Gastrocnemius medialis (tissue), 4 donors: ENCODE results near the gene GNB3. TPM values are rescaled to one million over a fixed set of nuclear protein-coding genes. Genes with fewer than 3 reads are reported as not detected.
A peak's percentile ranks its signal among the peaks of the same experiment; 100 is the strongest.

ENCODE experiments used
- ATAC-seq, 2 donors: fragments of 150-250 bp; one replicate each; pipeline ENCODE4 v1.9.1; 2016
- DNase-seq, 2 donors: peaks; one replicate each; pipeline ENCODE4 v3.0.0-alpha.2; 2019
- H3K27ac ChIP-seq, 4 donors: fragments of 200-600 bp; sonication (generic); 1 replicate in 1 of 4; 2 replicates in 3 of 4; pipeline ENCODE4 v1.5.1; 2016 to 2018; ENCODE audit warnings: mild to moderate bottlenecking in 2 of 4, moderate library complexity in 1 of 4
- H3K27me3 ChIP-seq, 3 donors: fragments of 200-600 bp; sonication (generic) in 2 of 3; 1 replicate in 1 of 3; 2 replicates in 2 of 3; pipeline versions ENCODE4 v1.5.1 to v1.6.0; 2016 to 2019; ENCODE audit warnings: mild to moderate bottlenecking in 1 of 3, moderate library complexity in 1 of 3
- H3K36me3 ChIP-seq, 2 donors: fragments of 200-600 bp; sonication (generic) in 1 of 2; one replicate each; pipeline ENCODE4 v1.5.1; 2017 to 2018
- H3K4me1 ChIP-seq, 2 donors: fragments of 200-600 bp; sonication (generic) in 1 of 2; one replicate each; pipeline ENCODE4 v1.5.1; 2016 to 2017; ENCODE audit warnings: mild to moderate bottlenecking in 2 of 2
- H3K4me3 ChIP-seq, 4 donors: fragments of 200-600 bp; sonication (generic) in 3 of 4; 1 replicate in 1 of 4; 2 replicates in 3 of 4; pipeline ENCODE4 v1.5.1; 2016 to 2019; ENCODE audit warnings: mild to moderate bottlenecking in 2 of 4
- H3K9me3 ChIP-seq, 3 donors: fragments of 200-600 bp; sonication (generic) in 2 of 3; 1 replicate in 1 of 3; 2 replicates in 2 of 3; pipeline ENCODE4 v1.5.1; 2016 to 2019
- CTCF ChIP-seq, 5 experiments: fragments of 450-650 bp in 3 of 5; fragments of 200-600 bp in 2 of 5; sonication (generic) in 2 of 5; IDR thresholded peaks in 4 of 5; conservative IDR thresholded peaks in 1 of 5; 1 replicate in 4 of 5; 2 replicates in 1 of 5; pipeline ENCODE4 v1.5.1; 2016 to 2019; ENCODE audit warnings: antibody characterized with exemption in 5 of 5, mild to moderate bottlenecking in 3 of 5, moderate library complexity in 3 of 5
- POLR2A ChIP-seq, 2 donors: fragments of 450-650 bp; IDR thresholded peaks; one replicate each; pipeline ENCODE4 v1.6.1; 2017; ENCODE audit warnings: antibody characterized with exemption in 2 of 2, mild to moderate bottlenecking in 2 of 2, moderate library complexity in 2 of 2
- in situ Hi-C, 4 donors: fragments of 200-750 bp; cut with MboI; loops; one replicate each; pipeline versions ENCODE4 v1.15.0 to v1.8.0; 2017; ENCODE audit warnings: low sequenced_read_pairs in 4 of 4
- intact Hi-C: fragments of 100-400 bp; cut with DNase I; formaldehyde crosslinking; loops from one replicate; pipeline ENCODE4 v1.15.1; 2023; ENCODE audit warnings: low total_unique reads
- total RNA-seq, 4 donors: library from RNA; depleted of rRNA; stranded (reverse); fragments of >200 nt; gene quantifications; one replicate each; pipeline versions ENCODE4 v1.1.0 to v1.2.3, GENCODE V29; 2016

Gene GNB3
- total RNA-seq = not detected

DNA sequence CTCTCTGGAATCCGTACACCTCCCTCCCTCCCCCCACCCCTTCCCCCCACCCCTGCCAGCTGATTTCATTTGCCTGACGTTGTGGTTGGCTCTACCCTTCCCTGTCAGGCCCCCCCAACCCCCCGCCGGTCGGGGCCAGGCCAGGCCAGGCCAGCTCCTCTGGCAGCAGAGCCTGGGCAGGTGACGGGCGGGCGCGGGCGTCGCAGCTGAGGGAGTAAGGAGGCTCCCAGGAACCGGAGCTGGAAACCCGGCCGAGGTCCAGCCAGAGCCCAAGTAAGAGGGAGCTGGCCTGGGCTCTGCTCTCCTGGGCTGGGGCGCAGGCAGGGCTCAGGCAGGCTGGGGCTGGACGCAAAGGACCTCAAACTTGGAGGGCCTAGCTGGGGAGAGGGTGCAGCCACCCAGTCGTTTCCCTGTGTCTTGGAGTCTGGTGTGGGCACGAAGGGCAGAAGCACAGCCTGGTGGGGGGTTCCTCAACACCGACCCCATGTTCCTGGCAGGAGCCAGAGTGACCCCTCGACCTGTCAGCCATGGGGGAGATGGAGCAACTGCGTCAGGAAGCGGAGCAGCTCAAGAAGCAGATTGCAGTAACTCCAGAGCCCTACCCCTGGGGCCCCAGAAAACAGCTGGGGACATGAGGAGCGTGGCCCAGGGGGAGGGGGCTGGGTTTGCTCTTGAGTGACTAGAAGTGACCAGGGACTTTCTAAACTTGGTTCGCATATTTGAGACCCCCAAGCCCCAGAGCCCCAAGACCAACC is at the start of gene GNB3:
Gene GNB3, plus strand, starts transcription at position 165 of the 755 bp plus-strand sequence. Its CDS starts 363 bp downstream, at position 528.
- Histone ChIP-seq H3K4me1 (no peaks in the 10 kb centered on the region), H3K27ac (no peak within 1 kb of the TSS), H3K27me3 (no peaks in the 10 kb centered on the region), H3K4me3 (no peak within 1 kb of the TSS), H3K9me3 (no peaks in the 10 kb centered on the region), H3K36me3 (no peaks in the 10 kb centered on the region)
- DNase-seq (no peak), ATAC-seq (no peak)
- intact Hi-C loops (no loop called here), in situ Hi-C loops (loop anchor here in 1 of 4 donors (10.0 kb wide), 1 partner anchor 106 kb away; no protein-coding TSS in a partner anchor)
- TF ChIP-seq CTCF (IDR thresholded peaks at IDR 0.05 in 4 of 5, conservative IDR thresholded peaks at IDR 0.05 in 1 of 5) (no peak), POLR2A (IDR thresholded peaks at IDR 0.05) (no peak)

DNA sequence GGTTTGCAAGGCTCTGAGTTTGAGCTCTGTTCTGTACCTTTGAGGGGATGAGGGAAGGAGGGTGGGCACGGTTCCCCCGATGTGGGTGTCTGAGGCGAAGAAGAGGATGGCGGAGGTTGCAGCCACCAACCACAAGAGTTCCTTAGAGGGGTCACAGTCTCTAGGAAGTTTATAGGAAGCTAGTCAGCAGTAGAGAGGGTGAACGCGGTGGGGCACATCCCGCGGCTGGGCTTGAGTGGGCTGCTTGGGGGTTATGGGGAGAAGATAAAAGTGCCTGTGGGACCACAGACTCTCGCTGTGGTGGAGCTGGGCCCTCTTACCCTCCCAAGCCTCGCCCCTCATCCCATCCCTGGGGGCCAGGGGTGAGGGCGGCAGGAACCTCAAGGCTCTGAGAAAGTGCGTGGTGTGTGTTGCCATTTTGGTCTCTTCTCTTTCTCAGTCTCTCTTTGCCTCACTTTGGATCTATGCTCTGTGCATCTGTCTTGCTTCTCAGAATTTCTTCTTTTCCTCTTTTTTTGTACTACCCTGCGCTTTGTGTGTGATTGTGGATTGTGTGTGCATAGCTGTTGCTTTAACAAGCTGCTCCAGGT is 48.7 kb upstream of the GNB3 start:
- Histone ChIP-seq H3K27me3 (peaks cover 0 to 3% (median 0%) of the 10 kb centered on the region in 3 donors), H3K36me3 (no peaks in the 10 kb centered on the region), H3K9me3 (no peaks in the 10 kb centered on the region), H3K27ac (no peak overlapping the region), H3K4me1 (no peaks in the 10 kb centered on the region), H3K4me3 (no peak overlapping the region)
- intact Hi-C loops (no loop called here), in situ Hi-C loops (no loop called here)
- DNase-seq (no peak), ATAC-seq (no peak)
- TF ChIP-seq POLR2A (IDR thresholded peaks at IDR 0.05) (no peak), CTCF (IDR thresholded peaks at IDR 0.05 in 4 of 5, conservative IDR thresholded peaks at IDR 0.05 in 1 of 5) (no peak)

- DNase-seq (peak; percentile 25), ATAC-seq (peak in 1 of 2 donors; percentile 51)
- Histone ChIP-seq H3K27me3 (peaks cover 0 to 3% (median 0%) of the 10 kb centered on the region in 3 donors), H3K9me3 (no peaks in the 10 kb centered on the region), H3K4me3 (no peak overlapping the region), H3K27ac (no peak overlapping the region), H3K4me1 (no peaks in the 10 kb centered on the region), H3K36me3 (no peaks in the 10 kb centered on the region)
- in situ Hi-C loops = no loop called here
- no peak for TF ChIP-seq CTCF (IDR thresholded peaks at IDR 0.05 in 4 of 5, conservative IDR thresholded peaks at IDR 0.05 in 1 of 5)
- no peak for TF ChIP-seq POLR2A (IDR thresholded peaks at IDR 0.05)
- intact Hi-C loops = no loop called here
Measured at GRCh38 chr12:6792522-6793201, 48.1 kb upstream of the GNB3 start.

- intact Hi-C loops (no loop called here), in situ Hi-C loops (no loop called here)
- Histone ChIP-seq H3K4me1 (no peaks in the 10 kb centered on the region), H3K27me3 (peaks cover 0 to 3% (median 0%) of the 10 kb centered on the region in 3 donors), H3K36me3 (no peaks in the 10 kb centered on the region), H3K27ac (no peak overlapping the region), H3K4me3 (no peak overlapping the region), H3K9me3 (no peaks in the 10 kb centered on the region)
- TF ChIP-seq CTCF (IDR thresholded peaks at IDR 0.05 in 4 of 5, conservative IDR thresholded peaks at IDR 0.05 in 1 of 5) (no peak), POLR2A (IDR thresholded peaks at IDR 0.05) (no peak)
- ATAC-seq (no peak), DNase-seq (no peak)
Measured at GRCh38 chr12:6795088-6795487, 45.6 kb upstream of the GNB3 start.
